Gastrocnemius medialis (tissue), 4 donors: Measurements from ENCODE around the gene QPRT.

Source experiments
- POLR2A ChIP-seq, 2 donors: fragments of 450-650 bp; IDR thresholded peaks; one replicate each; pipeline ENCODE4 v1.6.1; 2017; ENCODE audit warnings: antibody characterized with exemption in 2 of 2, mild to moderate bottlenecking in 2 of 2, moderate library complexity in 2 of 2
- TF ChIP-seq, protein P1 (sequence below), 5 experiments: fragments of 450-650 bp in 3 of 5; fragments of 200-600 bp in 2 of 5; sonication (generic) in 2 of 5; IDR thresholded peaks in 4 of 5; conservative IDR thresholded peaks in 1 of 5; 1 replicate in 4 of 5; 2 replicates in 1 of 5; pipeline ENCODE4 v1.5.1; 2016 to 2019; ENCODE audit warnings: antibody characterized with exemption in 5 of 5, mild to moderate bottlenecking in 3 of 5, moderate library complexity in 3 of 5

DNA sequence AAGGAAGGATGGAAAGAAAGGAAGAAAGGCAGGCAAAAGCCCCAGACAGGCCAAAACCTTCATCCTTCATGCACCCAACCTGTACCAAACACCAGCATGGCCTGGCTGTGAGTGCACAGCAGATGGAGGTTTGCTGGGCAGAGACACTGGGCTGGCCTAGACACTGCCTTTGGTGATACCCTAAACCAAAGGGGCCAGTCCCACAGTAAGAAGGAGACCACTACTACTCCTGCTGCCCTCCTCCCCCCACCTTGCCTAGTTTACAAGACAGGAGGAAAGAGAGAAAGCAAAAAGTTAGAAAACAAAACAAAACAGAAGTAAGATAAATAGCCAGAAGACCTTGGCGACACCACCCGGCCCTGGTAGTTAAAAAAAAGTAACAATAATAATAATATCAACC lies 19.1 kb downstream of the QPRT start:
- no peak for TF ChIP-seq POLR2A (IDR thresholded peaks at IDR 0.05)
- TF ChIP-seq, protein P1, sequence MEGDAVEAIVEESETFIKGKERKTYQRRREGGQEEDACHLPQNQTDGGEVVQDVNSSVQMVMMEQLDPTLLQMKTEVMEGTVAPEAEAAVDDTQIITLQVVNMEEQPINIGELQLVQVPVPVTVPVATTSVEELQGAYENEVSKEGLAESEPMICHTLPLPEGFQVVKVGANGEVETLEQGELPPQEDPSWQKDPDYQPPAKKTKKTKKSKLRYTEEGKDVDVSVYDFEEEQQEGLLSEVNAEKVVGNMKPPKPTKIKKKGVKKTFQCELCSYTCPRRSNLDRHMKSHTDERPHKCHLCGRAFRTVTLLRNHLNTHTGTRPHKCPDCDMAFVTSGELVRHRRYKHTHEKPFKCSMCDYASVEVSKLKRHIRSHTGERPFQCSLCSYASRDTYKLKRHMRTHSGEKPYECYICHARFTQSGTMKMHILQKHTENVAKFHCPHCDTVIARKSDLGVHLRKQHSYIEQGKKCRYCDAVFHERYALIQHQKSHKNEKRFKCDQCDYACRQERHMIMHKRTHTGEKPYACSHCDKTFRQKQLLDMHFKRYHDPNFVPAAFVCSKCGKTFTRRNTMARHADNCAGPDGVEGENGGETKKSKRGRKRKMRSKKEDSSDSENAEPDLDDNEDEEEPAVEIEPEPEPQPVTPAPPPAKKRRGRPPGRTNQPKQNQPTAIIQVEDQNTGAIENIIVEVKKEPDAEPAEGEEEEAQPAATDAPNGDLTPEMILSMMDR (IDR thresholded peaks at IDR 0.05 in 4 of 5, conservative IDR thresholded peaks at IDR 0.05 in 1 of 5) = no peak
